HTR-8/SVneo (cell line): ENCODE measurements around the gene L3MBTL1.
"Not testable (repeated sequence)": the region's sequence is repeated elsewhere in the genome, so short reads cannot be mapped to it uniquely, and the experiment has no call there.

Source experiments
- DNase-seq: peaks from one replicate; pipeline ENCODE4 v3.0.0; 2011; ENCODE audit warnings: low spot score, mixed read lengths; ENCODE audit not compliant: insufficient read length
- FAIRE-seq: peaks from 2 replicates; lab custom pipeline; 2011; peaks lifted over from hg19 to GRCh38; lab: Jason Lieb, UNC

Gene L3MBTL1

GRCh38 chr20:43579861-43580793 lies 72.6 kb downstream of the L3MBTL1 start:
- DNase-seq (no peak), FAIRE-seq (no peak)

GRCh38 chr20:43583133-43583864 lies 75.8 kb downstream of the L3MBTL1 start:
- FAIRE-seq, result peak; percentile 65
- DNase-seq, result no peak

DNA sequence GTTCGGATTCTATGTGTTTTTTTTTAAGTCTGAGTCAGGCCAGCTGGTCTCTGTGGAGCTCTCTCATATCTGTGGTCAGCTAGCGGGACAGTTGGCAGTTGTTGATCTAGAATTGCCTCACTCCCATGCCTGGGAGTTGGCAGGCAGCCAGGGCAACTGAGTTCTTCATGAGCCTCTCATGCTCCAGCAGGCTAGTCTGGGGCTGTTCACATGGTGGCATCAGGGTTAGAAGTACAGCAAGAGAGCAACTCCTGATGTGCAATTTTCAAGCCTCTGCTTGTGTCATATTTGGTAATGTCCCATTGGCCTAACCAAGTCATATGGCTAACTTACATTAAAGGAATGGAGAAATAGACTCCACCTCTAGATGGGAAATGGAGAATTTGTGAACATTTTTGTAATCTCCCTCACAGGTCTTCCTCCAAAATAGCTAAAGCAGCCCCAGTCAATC lies 76.5 kb downstream of the L3MBTL1 start:
- peak; percentile 92 for DNase-seq
- FAIRE-seq, result no peak

DNA sequence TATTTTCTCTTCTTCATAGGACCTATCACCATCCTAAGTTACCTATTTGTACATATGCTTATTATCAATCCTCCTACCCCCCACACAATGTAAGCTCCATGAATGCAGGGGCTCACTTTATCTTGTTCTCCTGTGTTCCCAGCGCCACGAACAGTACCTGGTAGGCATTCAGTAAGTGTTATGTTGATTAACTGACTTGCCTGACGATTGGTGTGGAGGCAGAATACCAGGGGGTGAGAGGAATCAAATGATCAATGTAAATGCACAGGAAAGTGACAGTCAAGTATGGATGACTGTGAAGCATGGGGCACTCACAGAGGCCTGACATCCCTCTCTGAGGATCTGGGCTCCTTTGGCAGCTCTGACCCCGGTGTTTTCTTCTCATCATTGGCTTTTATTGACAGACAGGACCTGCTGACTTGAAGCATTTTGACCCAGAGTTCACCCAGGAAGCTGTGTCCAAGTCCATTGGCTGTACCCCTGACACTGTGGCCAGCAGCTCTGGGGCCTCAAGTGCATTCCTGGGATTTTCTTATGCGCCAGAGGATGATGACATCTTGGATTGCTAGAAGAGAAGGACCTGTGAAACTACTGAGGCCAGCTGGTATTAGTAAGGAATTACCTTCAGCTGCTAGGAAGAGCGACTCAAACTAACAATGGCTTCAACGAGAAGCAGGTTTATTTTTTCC lies 77.1 kb downstream of the L3MBTL1 start:
- DNase-seq (peak; percentile 91), FAIRE-seq (peak; percentile 97)

GRCh38 chr20:43586641-43587040 lies 79.1 kb downstream of the L3MBTL1 start:
- FAIRE-seq (no peak), DNase-seq (no peak)

- not testable (repeated sequence) for FAIRE-seq
Observed at GRCh38 chr20:43588526-43588925, 81.0 kb downstream of the L3MBTL1 start.

DNA sequence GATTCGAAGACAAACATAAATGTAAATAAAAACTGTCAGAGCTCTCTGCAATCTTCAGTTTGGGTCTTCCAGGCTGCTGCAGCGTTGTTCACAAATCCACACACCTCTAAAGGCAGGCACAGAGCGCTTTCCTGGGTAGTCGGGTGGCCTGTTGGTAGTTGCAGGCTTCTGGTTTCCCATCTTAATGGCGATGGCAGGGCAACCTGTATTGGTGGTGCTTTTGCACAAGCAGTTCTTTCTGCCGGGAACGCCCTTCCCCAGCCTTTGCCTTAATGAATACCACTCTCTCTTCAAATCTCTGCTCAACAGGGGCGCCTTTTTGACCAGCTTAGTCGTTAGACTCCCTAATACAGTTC lies 82.5 kb downstream of the L3MBTL1 start:
- FAIRE-seq, result no peak

More at GRCh38 chr20:43588526-43588925, 81.0 kb downstream of the L3MBTL1 start:
- not testable (repeated sequence) for DNase-seq

GRCh38 chr20:43590392-43591303 lies 83.2 kb downstream of the L3MBTL1 start, which contains the start of gene IFT52:
TSS of gene IFT52 (plus strand) at chr20:43590937. CDS start at chr20:43594699, 3,762 bp downstream.
- FAIRE-seq (peak; percentile 100), DNase-seq (peak; percentile 100)

More for the DNA sequence above, 82.5 kb downstream of the L3MBTL1 start:
- no peak for DNase-seq
